NCI-H526 (cell line): ENCODE results near the gene SLC27A2.

Source experiments
- DNase-seq, 2 experiments: peaks; one replicate each; lab custom pipeline; 2025; lab: John Stamatoyannopoulos, UW

The SLC27A2 gene

GRCh38 chr15:50190723-50191122 lies 8.7 kb downstream of the SLC27A2 start:
- no peak for DNase-seq

- no peak for DNase-seq
Observed at GRCh38 chr15:50192164-50192563, 10.2 kb downstream of the SLC27A2 start.

- DNase-seq = no peak
Observed at GRCh38 chr15:50192926-50193620, 11.1 kb downstream of the SLC27A2 start.

- no peak for DNase-seq
Observed at GRCh38 chr15:50202003-50202402, 20.0 kb downstream of the SLC27A2 start.

- no peak for DNase-seq
Observed at GRCh38 chr15:50206020-50206419, 24.0 kb downstream of the SLC27A2 start.

GRCh38 chr15:50209809-50210208 lies 27.8 kb downstream of the SLC27A2 start:
- DNase-seq = no peak

GRCh38 chr15:50210462-50211157 lies 28.6 kb downstream of the SLC27A2 start:
- DNase-seq = no peak

GRCh38 chr15:50218291-50218690 lies 36.3 kb downstream of the SLC27A2 start:
- DNase-seq = no peak

- DNase-seq = no peak
Observed at GRCh38 chr15:50218691-50219090, 36.7 kb downstream of the SLC27A2 start.

- no peak for DNase-seq
Observed at GRCh38 chr15:50219820-50220219, 37.8 kb downstream of the SLC27A2 start.

GRCh38 chr15:50222181-50222580 lies 40.2 kb downstream of the SLC27A2 start:
- no peak for DNase-seq

GRCh38 chr15:50224606-50225005 lies 42.6 kb downstream of the SLC27A2 start:
- DNase-seq = no peak

- no peak for DNase-seq
Observed at GRCh38 chr15:50225057-50225456, 43.1 kb downstream of the SLC27A2 start.

- no peak for DNase-seq
Observed at GRCh38 chr15:50225938-50226337, 43.9 kb downstream of the SLC27A2 start.

GRCh38 chr15:50227076-50227475 lies 45.1 kb downstream of the SLC27A2 start:
- no peak for DNase-seq

GRCh38 chr15:50228866-50229265 lies 46.9 kb downstream of the SLC27A2 start:
- no peak for DNase-seq

- DNase-seq = no peak
Observed at GRCh38 chr15:50229336-50229735, 47.3 kb downstream of the SLC27A2 start.

- DNase-seq = no peak
Observed at GRCh38 chr15:50231761-50232160, 49.8 kb downstream of the SLC27A2 start.

GRCh38 chr15:50232791-50233190 lies 50.8 kb downstream of the SLC27A2 start:
- no peak for DNase-seq

- no peak for DNase-seq
Observed at GRCh38 chr15:50233192-50233736, 51.3 kb downstream of the SLC27A2 start.

- DNase-seq = no peak
Observed at GRCh38 chr15:50234764-50235163, 52.8 kb downstream of the SLC27A2 start.

- no peak for DNase-seq
Observed at GRCh38 chr15:50235794-50236193, 53.8 kb downstream of the SLC27A2 start.

- DNase-seq = no peak
Observed at GRCh38 chr15:50236433-50236832, 54.4 kb downstream of the SLC27A2 start.
